Adrenal gland (tissue), 5 donors: Measurements from ENCODE around the gene TMEM141.
"Not testable (repeated sequence)": the region's sequence is repeated elsewhere in the genome, so short reads cannot be mapped to it uniquely, and the experiment has no call there.

Source experiments
- CTCF ChIP-seq, 6 experiments: fragments of 450-650 bp in 4 of 6; fragments of 200-600 bp in 2 of 6; sonication (generic) in 1 of 6; IDR thresholded peaks; 1 replicate in 5 of 6; 2 replicates in 1 of 6; pipeline versions ENCODE4 v1.5.1 to v1.8.0; 2016 to 2021; ENCODE audit warnings: antibody characterized with exemption in 6 of 6, mild to moderate bottlenecking in 2 of 6, moderate library complexity in 1 of 6
- POLR2A ChIP-seq, 2 donors: fragments of 450-650 bp; IDR thresholded peaks; one replicate each; pipeline ENCODE4 v1.6.1; 2017; ENCODE audit warnings: antibody characterized with exemption in 2 of 2, mild to moderate bottlenecking in 2 of 2, moderate library complexity in 1 of 2
- donor health status: DM: no; HTN: no; CAD: no.

GRCh38 chr9:136841646-136842379 is 50.7 kb downstream of the TMEM141 start:
- not testable (repeated sequence) for TF ChIP-seq CTCF, POLR2A (IDR thresholded peaks at IDR 0.05)
